Measurements from ENCODE around the gene SLAMF6.
"Not testable (repeated sequence)": the region's sequence is repeated elsewhere in the genome, so short reads cannot be mapped to it uniquely, and the experiment has no call there.

Gene SLAMF6

GRCh38 chr1:160504651-160505050 is 18.4 kb downstream of the SLAMF6 start:
- DNase-seq (ENCODE audit: low spot score), result no peak

DNA sequence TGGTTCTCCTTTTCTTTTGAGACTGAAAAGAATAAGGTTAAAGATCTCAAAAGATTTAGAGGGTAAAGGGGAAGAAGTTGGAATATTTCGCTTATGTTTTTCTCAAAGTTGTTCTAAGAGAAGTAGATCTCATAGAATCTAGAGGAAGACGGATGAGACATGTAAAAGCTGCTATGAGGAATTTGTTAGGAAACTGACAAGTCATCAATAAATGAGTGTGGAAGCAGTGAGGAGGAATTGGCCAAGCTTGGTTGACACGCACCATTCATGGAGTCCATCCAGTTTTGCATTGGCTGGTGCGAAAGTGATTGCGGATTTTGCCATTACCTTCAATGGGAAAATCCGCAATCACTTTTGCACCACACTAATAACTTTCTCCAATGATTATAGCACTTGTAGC is 20.0 kb downstream of the SLAMF6 start:
- no peak for DNase-seq (ENCODE audit: low spot score)

GRCh38 chr1:160500321-160500990 is 22.6 kb downstream of the SLAMF6 start:
- no peak for DNase-seq (ENCODE audit: low spot score)

GRCh38 chr1:160499631-160500030 is 23.4 kb downstream of the SLAMF6 start:
- peak; percentile 24 for DNase-seq (ENCODE audit: low spot score)

GRCh38 chr1:160498301-160499065 is 24.6 kb downstream of the SLAMF6 start:
- not testable (repeated sequence) for DNase-seq (ENCODE audit: low spot score)

- DNase-seq (ENCODE audit: low spot score), result no peak
These were observed 26.7 kb downstream of the SLAMF6 start for GRCh38 chr1:160496334-160496733.

GRCh38 chr1:160494620-160495019 is 28.4 kb downstream of the SLAMF6 start:
- DNase-seq (ENCODE audit: low spot score), result no peak

DNA sequence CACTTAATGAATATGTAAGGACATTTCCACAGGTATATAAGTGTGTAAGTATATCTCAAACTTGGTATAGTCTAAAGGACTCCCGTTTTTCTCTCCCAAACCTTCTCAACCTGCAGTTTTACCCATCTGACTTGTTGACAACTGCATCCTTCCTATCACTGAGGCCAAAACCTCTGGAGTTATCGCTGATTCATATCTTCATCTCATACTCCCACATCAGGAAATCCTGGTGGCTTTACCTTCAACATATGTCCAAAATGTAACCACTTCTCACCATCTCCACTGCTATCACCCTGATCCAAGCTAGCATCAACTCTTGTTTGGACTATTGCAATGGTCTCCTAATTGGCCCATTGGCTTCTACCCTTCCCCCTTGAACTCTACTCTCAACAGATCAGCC is 30.4 kb downstream of the SLAMF6 start:
- no peak for DNase-seq (ENCODE audit: low spot score)

DNA sequence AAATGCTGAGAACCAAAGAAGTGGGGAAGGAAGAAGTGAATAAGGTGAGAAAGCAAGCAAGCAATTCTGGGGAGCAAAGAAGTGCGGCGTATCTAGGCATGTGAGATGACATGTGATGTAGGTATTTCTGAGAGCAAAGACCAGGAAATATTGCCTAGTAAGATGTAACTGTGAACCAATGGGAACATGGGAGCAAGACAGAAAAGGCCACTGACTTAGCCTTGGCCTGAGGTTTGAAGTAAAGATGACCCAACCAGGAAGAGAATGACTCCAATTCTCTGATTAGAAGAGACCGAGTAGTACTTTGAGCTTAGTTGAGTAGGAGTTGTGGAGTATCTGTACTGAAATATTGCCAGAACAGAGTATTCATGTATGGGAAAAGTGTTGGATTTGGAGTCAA is 31.1 kb downstream of the SLAMF6 start:
- no peak for DNase-seq (ENCODE audit: low spot score)

DNA sequence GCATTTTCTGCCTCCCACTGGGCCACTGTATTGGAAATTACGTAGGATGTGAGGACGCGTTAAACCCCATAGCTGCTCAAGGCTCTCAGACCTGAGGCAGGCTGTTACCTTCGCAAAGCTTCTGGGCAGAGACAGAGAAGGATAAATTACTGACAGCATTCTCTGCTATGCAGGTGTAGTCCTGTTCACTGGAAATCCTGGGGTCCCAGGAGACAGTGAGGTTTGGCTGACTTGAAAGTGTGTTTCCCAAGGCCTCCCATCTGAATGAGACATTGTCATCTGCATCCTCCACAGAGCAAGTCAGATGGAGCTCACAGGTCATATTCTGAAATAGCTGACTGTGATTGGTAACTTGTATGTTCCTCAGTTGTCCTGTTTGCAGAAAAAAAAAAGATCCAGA is 32.0 kb downstream of the SLAMF6 start:
- DNase-seq (ENCODE audit: low spot score), result no peak

DNA sequence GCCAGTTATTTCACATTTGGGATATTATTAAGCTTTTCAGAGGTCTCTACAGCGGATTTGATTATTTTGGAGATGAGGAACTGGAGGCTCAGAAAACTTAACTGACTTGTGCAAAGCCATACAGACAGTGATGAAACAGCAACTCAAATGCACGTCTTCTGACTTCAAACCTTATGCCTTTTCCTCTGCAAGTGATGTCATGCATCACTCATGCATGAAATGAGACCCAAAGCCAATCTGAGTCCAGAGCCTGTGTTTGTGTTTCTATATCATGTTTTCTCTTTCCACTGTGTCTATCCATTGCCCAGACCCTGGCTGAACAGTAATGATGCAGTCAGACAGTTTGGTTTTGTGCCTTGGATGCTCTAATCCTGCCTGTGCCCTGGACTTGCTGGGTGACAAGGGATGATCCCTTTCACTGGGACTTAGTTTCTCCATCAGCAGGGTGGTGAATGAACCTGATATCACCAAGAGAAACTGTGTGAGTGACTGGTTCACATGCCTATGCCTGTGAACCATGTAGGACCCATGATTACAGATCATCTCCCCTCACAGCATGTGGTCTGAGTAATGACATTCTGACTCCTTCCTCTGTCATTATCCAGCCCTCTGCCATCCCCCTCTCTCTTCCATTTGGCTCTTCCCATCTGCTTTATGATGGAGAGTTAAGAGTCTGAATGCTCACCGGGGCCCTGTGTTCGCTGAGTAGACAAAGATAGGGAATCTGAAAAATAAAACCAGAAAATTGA is 33.4 kb downstream of the SLAMF6 start:
- no peak for DNase-seq (ENCODE audit: low spot score)

- DNase-seq (ENCODE audit: low spot score), result no peak
These were observed 34.6 kb downstream of the SLAMF6 start for GRCh38 chr1:160488347-160489058.

DNA sequence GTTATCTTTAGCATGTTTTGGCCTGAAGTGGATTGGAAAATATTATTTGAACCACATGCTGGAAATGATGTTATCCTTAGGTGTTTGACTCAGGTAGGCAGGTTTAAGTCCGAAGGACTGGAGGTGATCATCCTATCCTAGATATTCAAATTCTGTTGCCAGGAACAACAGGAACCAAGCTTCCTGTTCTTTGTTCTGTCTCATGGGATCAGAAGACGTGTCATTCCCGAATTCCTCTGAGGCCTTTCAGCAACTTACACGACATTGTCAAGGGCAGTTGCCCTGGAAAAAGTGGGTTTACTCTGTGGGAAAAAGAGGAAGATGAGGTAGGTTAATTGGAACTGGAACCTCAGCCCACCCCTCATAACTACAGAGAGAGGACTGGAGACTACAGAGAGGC is 36.6 kb downstream of the SLAMF6 start:
- no peak for DNase-seq (ENCODE audit: low spot score)

- DNase-seq (ENCODE audit: low spot score), result no peak
These were observed 39.4 kb downstream of the SLAMF6 start for GRCh38 chr1:160483505-160484185.

GRCh38 chr1:160481979-160482596 is 41.0 kb downstream of the SLAMF6 start:
- no peak for DNase-seq (ENCODE audit: low spot score)

GRCh38 chr1:160480781-160481180 is 42.3 kb downstream of the SLAMF6 start:
- not testable (repeated sequence) for DNase-seq (ENCODE audit: low spot score)

- DNase-seq (ENCODE audit: low spot score), result not testable (repeated sequence)
These were observed 44.0 kb downstream of the SLAMF6 start for GRCh38 chr1:160479091-160479490.

GRCh38 chr1:160474392-160475242 is 48.4 kb downstream of the SLAMF6 start:
- DNase-seq (ENCODE audit: low spot score), result no peak

GRCh38 chr1:160472112-160472511 is 50.9 kb downstream of the SLAMF6 start:
- no peak for DNase-seq (ENCODE audit: low spot score)

- DNase-seq (ENCODE audit: low spot score), result no peak
These were observed 51.8 kb downstream of the SLAMF6 start for GRCh38 chr1:160471253-160471652.

Data from globus pallidus (tissue), 1 donor.